Progenitor cell of endocrine pancreas (in vitro differentiated cells): ENCODE results near the gene SMAD6. TPM values are rescaled to one million over a fixed set of nuclear protein-coding genes. Genes with fewer than 3 reads are reported as not detected.
A peak's percentile ranks its signal among the peaks of the same experiment; 100 is the strongest.

Experiments used
- DNase-seq: peaks from one replicate; pipeline ENCODE4 v3.0.0; 2021; ENCODE audit warnings: low spot score; ENCODE audit not compliant: unreplicated experiment
- H3K27ac Mint-ChIP-seq: 2 replicates; pipeline ENCODE4 v1.8.0; 2021; ENCODE audit warnings: mild to moderate bottlenecking, moderate library complexity, mixed read lengths
- H3K27me3 Mint-ChIP-seq: 2 replicates; pipeline ENCODE4 v1.8.0; 2021; ENCODE audit warnings: mixed read lengths
- H3K36me3 Mint-ChIP-seq: 2 replicates; pipeline ENCODE4 v1.8.0; 2022; ENCODE audit warnings: mixed read lengths; ENCODE audit not compliant: insufficient read depth
- H3K4me1 Mint-ChIP-seq: 2 replicates; pipeline ENCODE4 v1.8.0; 2021; ENCODE audit warnings: low read depth, mixed read lengths
- H3K4me3 Mint-ChIP-seq: 2 replicates; pipeline ENCODE4 v1.8.0; 2021; ENCODE audit warnings: low read depth, mild to moderate bottlenecking, moderate library complexity, mixed read lengths
- H3K9me3 Mint-ChIP-seq: 2 replicates; pipeline ENCODE4 v1.8.0; 2021; ENCODE audit warnings: low read depth, mixed read lengths
- CTCF ChIP-seq: fragments of 200-600 bp; sonication (generic); IDR thresholded peaks from one replicate; pipeline ENCODE4 v1.5.0; 2021; ENCODE audit warnings: antibody characterized with exemption, mild to moderate bottlenecking; ENCODE audit not compliant: unreplicated experiment
- total RNA-seq: library from RNA; stranded (reverse); gene quantifications from 2 replicates; pipeline ENCODE4 v1.2.1, GENCODE V29; 2021

SMAD6 gene
- total RNA-seq, 1 donor from 2014 or later = 38.9 TPM

GRCh38 chr15:66743703-66744536 lies 41.9 kb downstream of the SMAD6 start:
- peaks cover 23% of the 10 kb centered on the region for H3K4me1 Mint-ChIP-seq
- no peak for DNase-seq
- H3K27me3 Mint-ChIP-seq = no peaks in the 10 kb centered on the region
- no peak for TF ChIP-seq CTCF
- no peak overlapping the region for H3K4me3 Mint-ChIP-seq
- H3K27ac Mint-ChIP-seq = no peak overlapping the region
- no peaks in the 10 kb centered on the region for H3K9me3 Mint-ChIP-seq
- peaks cover 5% of the 10 kb centered on the region for H3K36me3 Mint-ChIP-seq

- H3K4me3 Mint-ChIP-seq = no peak overlapping the region
- peaks cover 5% of the 10 kb centered on the region for H3K36me3 Mint-ChIP-seq
- no peak for TF ChIP-seq CTCF
- H3K27me3 Mint-ChIP-seq = no peaks in the 10 kb centered on the region
- H3K27ac Mint-ChIP-seq = no peak overlapping the region
- H3K4me1 Mint-ChIP-seq = peaks cover 25% of the 10 kb centered on the region
- no peaks in the 10 kb centered on the region for H3K9me3 Mint-ChIP-seq
- no peak for DNase-seq
These were observed 42.7 kb downstream of the SMAD6 start for GRCh38 chr15:66744610-66745279.

GRCh38 chr15:66745530-66746230 lies 43.6 kb downstream of the SMAD6 start:
- Mint-ChIP-seq H3K27ac (peak overlapping the region; percentile 80), H3K4me3 (no peak overlapping the region), H3K27me3 (no peaks in the 10 kb centered on the region), H3K9me3 (no peaks in the 10 kb centered on the region), H3K4me1 (peaks cover 27% of the 10 kb centered on the region), H3K36me3 (peaks cover 5% of the 10 kb centered on the region)
- no peak for DNase-seq
- TF ChIP-seq CTCF = no peak

- no peak for TF ChIP-seq CTCF
- Mint-ChIP-seq H3K27me3 (no peaks in the 10 kb centered on the region), H3K9me3 (no peaks in the 10 kb centered on the region), H3K27ac (peak overlapping the region; percentile 80), H3K4me1 (peaks cover 27% of the 10 kb centered on the region), H3K36me3 (peaks cover 5% of the 10 kb centered on the region), H3K4me3 (no peak overlapping the region)
- DNase-seq = no peak
These were observed 44.2 kb downstream of the SMAD6 start for GRCh38 chr15:66746231-66746605.

GRCh38 chr15:66747223-66747622 lies 45.2 kb downstream of the SMAD6 start:
- Mint-ChIP-seq H3K9me3 (no peaks in the 10 kb centered on the region), H3K27ac (no peak overlapping the region), H3K4me1 (peaks cover 27% of the 10 kb centered on the region), H3K27me3 (no peaks in the 10 kb centered on the region), H3K4me3 (no peak overlapping the region), H3K36me3 (peaks cover 7% of the 10 kb centered on the region)
- no peak for DNase-seq
- TF ChIP-seq CTCF = no peak
